BE2C (cell line): Measurements from ENCODE around the gene AGPAT3.

ENCODE experiments used
- DNase-seq: peaks from one replicate; pipeline ENCODE4 v3.0.0-alpha.2; 2020
- H3K27me3 ChIP-seq: fragments of 250-450 bp; sonication (Bioruptor Pico); 2 replicates; pipeline ENCODE4 v1.5.1; 2020; ENCODE audit warnings: mild to moderate bottlenecking
- H3K36me3 ChIP-seq: fragments of 250-450 bp; sonication (Bioruptor Pico); 2 replicates; pipeline ENCODE4 v1.5.1; 2020; ENCODE audit warnings: mild to moderate bottlenecking
- H3K4me1 ChIP-seq: fragments of 250-450 bp; sonication (Bioruptor Pico); 2 replicates; pipeline ENCODE4 v1.5.1; 2020
- H3K4me3 ChIP-seq: 2 replicates; pipeline ENCODE4 v1.5.1; 2011; ENCODE audit warnings: low read depth, low read length
- H3K9me3 ChIP-seq: fragments of 250-450 bp; sonication (Bioruptor Pico); 2 replicates; pipeline ENCODE4 v1.5.1; 2020
- TF ChIP-seq, protein P1 (sequence below): IDR thresholded peaks from 2 replicates; pipeline ENCODE4 v1.5.1; 2012; ENCODE audit warnings: mild to moderate bottlenecking, low read depth, low read length

The AGPAT3 gene

GRCh38 chr21:43937891-43938309 lies 72.9 kb downstream of the AGPAT3 start:
- DNase-seq, result no peak
- TF ChIP-seq, protein P1, sequence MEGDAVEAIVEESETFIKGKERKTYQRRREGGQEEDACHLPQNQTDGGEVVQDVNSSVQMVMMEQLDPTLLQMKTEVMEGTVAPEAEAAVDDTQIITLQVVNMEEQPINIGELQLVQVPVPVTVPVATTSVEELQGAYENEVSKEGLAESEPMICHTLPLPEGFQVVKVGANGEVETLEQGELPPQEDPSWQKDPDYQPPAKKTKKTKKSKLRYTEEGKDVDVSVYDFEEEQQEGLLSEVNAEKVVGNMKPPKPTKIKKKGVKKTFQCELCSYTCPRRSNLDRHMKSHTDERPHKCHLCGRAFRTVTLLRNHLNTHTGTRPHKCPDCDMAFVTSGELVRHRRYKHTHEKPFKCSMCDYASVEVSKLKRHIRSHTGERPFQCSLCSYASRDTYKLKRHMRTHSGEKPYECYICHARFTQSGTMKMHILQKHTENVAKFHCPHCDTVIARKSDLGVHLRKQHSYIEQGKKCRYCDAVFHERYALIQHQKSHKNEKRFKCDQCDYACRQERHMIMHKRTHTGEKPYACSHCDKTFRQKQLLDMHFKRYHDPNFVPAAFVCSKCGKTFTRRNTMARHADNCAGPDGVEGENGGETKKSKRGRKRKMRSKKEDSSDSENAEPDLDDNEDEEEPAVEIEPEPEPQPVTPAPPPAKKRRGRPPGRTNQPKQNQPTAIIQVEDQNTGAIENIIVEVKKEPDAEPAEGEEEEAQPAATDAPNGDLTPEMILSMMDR, result no peak
- Histone ChIP-seq H3K9me3 (no peaks in the 10 kb centered on the region), H3K36me3 (no peaks in the 10 kb centered on the region), H3K4me3 (no peak overlapping the region), H3K27me3 (no peaks in the 10 kb centered on the region), H3K4me1 (no peaks in the 10 kb centered on the region)

DNA sequence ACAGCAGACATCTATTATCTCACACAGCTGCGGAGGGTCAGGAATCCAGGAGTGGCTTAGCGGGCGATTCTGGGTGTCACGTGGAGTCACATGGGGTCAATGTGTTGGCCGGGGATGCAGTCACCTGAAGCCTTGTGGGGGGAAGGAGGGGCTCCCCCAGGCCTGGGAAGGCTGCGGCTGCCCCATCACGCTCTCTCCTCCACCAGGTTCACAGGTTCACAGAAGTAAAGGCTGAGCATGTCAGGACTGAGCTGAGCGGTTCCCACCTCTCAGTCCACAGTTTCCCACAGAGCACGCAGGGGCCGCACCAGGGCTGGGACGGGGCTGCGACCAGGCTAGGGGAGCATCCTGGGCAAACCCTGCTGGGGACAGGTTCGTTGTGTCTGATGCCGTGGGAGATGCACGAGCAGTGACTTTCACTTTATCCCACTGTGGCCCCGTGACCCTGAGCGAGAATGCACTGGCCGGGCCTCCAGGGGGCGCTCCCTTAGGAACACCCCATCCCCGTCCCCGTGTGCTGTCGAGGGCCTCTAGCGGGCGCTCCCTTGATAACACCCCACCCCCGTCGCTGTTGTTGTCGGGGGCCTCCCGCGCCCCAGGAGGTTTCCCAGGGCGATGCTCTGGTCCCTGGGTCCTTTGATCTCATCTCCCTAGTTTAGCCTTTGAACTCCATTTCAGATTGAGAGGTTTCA lies 73.9 kb downstream of the AGPAT3 start:
- TF ChIP-seq, protein P1, result peak; percentile 95
- Histone ChIP-seq H3K36me3 (no peaks in the 10 kb centered on the region), H3K4me1 (no peaks in the 10 kb centered on the region), H3K27me3 (no peaks in the 10 kb centered on the region), H3K9me3 (no peaks in the 10 kb centered on the region), H3K4me3 (peak overlapping the region; percentile 63)
- peak; percentile 83 for DNase-seq

GRCh38 chr21:43939443-43940328 lies 74.7 kb downstream of the AGPAT3 start:
- H3K4me1 ChIP-seq, result no peaks in the 10 kb centered on the region
- TF ChIP-seq, protein P1, result no peak
- H3K27me3 ChIP-seq, result no peaks in the 10 kb centered on the region
- H3K36me3 ChIP-seq, result no peaks in the 10 kb centered on the region
- H3K9me3 ChIP-seq, result no peaks in the 10 kb centered on the region
- no peak overlapping the region for H3K4me3 ChIP-seq
- DNase-seq, result no peak

- H3K27me3 ChIP-seq, result no peaks in the 10 kb centered on the region
- no peak for DNase-seq
- no peaks in the 10 kb centered on the region for H3K9me3 ChIP-seq
- H3K36me3 ChIP-seq, result no peaks in the 10 kb centered on the region
- H3K4me1 ChIP-seq, result no peaks in the 10 kb centered on the region
- TF ChIP-seq, protein P1, result no peak
- no peak overlapping the region for H3K4me3 ChIP-seq
Measured at GRCh38 chr21:43940329-43941050, 75.5 kb downstream of the AGPAT3 start.

DNA sequence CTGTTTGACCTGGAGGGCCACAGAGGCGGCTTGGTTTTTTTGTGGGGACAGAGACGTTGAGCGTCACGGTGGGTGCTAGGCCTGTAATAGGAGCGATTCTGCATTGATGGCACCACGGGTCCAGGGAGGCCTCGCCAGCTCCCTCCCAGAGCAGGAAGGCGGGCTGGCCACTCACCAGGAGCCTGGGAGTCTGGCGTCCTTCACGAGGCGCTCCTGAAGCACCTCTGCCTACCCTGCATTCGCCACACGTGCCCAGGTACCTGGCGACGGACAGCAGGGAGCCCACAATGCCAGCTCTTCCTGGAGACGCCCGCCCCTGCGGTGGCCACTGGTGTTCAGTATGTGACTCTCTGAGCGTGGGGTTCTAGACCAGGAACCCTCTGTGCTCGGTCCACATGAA lies 77.2 kb downstream of the AGPAT3 start:
- no peaks in the 10 kb centered on the region for H3K9me3 ChIP-seq
- no peaks in the 10 kb centered on the region for H3K36me3 ChIP-seq
- DNase-seq, result no peak
- H3K27me3 ChIP-seq, result no peaks in the 10 kb centered on the region
- no peaks in the 10 kb centered on the region for H3K4me1 ChIP-seq
- TF ChIP-seq, protein P1, result no peak
- H3K4me3 ChIP-seq, result no peak overlapping the region
